Nephron progenitor cell (in vitro differentiated cells): ENCODE measurements around the gene IMPG2.

Experiments used
- DNase-seq: peaks from one replicate; pipeline ENCODE4 v3.0.0; 2021
- H3K27ac Mint-ChIP-seq: 2 replicates; pipeline ENCODE4 v1.8.0; 2021; ENCODE audit warnings: mild to moderate bottlenecking, moderate library complexity, mixed read lengths
- H3K27me3 Mint-ChIP-seq: 2 replicates; pipeline ENCODE4 v1.8.0; 2021; ENCODE audit warnings: mild to moderate bottlenecking, low read depth, mixed read lengths; ENCODE audit not compliant: poor library complexity
- H3K36me3 Mint-ChIP-seq: 2 replicates; pipeline ENCODE4 v1.8.0; 2021; ENCODE audit warnings: low read depth, mixed read lengths
- H3K4me1 Mint-ChIP-seq: 2 replicates; pipeline ENCODE4 v1.8.0; 2021; ENCODE audit warnings: mixed read lengths
- H3K4me3 Mint-ChIP-seq: 2 replicates; pipeline ENCODE4 v1.8.0; 2021; ENCODE audit warnings: mild to moderate bottlenecking, moderate library complexity, mixed read lengths
- H3K9me3 Mint-ChIP-seq: 2 replicates; pipeline ENCODE4 v1.8.0; 2021; ENCODE audit warnings: mild to moderate bottlenecking, moderate library complexity, mixed read lengths
- CTCF ChIP-seq: fragments of 200-600 bp; sonication (generic); IDR thresholded peaks from 2 replicates; pipeline ENCODE4 v1.5.0; 2021; ENCODE audit warnings: antibody characterized with exemption

Gene IMPG2

GRCh38 chr3:101253396-101253795 is 67.0 kb downstream of the IMPG2 start:
- Mint-ChIP-seq H3K4me3 (no peak overlapping the region), H3K36me3 (no peaks in the 10 kb centered on the region), H3K9me3 (no peaks in the 10 kb centered on the region), H3K4me1 (peaks cover 28% of the 10 kb centered on the region), H3K27ac (no peak overlapping the region), H3K27me3 (peaks cover 3% of the 10 kb centered on the region)
- no peak for TF ChIP-seq CTCF
- no peak for DNase-seq

GRCh38 chr3:101252945-101253344 is 67.4 kb downstream of the IMPG2 start:
- no peaks in the 10 kb centered on the region for H3K9me3 Mint-ChIP-seq
- H3K36me3 Mint-ChIP-seq = no peaks in the 10 kb centered on the region
- H3K27me3 Mint-ChIP-seq = peaks cover 3% of the 10 kb centered on the region
- no peak overlapping the region for H3K4me3 Mint-ChIP-seq
- no peak overlapping the region for H3K27ac Mint-ChIP-seq
- no peak for DNase-seq
- H3K4me1 Mint-ChIP-seq = peaks cover 31% of the 10 kb centered on the region
- TF ChIP-seq CTCF = no peak

GRCh38 chr3:101252307-101252706 is 68.1 kb downstream of the IMPG2 start:
- Mint-ChIP-seq H3K27ac (no peak overlapping the region), H3K9me3 (no peaks in the 10 kb centered on the region), H3K36me3 (no peaks in the 10 kb centered on the region)

GRCh38 chr3:101251441-101251840 is 68.9 kb downstream of the IMPG2 start:
- H3K9me3 Mint-ChIP-seq = no peaks in the 10 kb centered on the region
- H3K36me3 Mint-ChIP-seq = no peaks in the 10 kb centered on the region

More at GRCh38 chr3:101252307-101252706, 68.1 kb downstream of the IMPG2 start:
- no peak for DNase-seq
- TF ChIP-seq CTCF = no peak
- H3K27me3 Mint-ChIP-seq = peaks cover 3% of the 10 kb centered on the region
- H3K4me3 Mint-ChIP-seq = no peak overlapping the region
- peaks cover 31% of the 10 kb centered on the region for H3K4me1 Mint-ChIP-seq

GRCh38 chr3:101249522-101249921 is 70.9 kb downstream of the IMPG2 start:
- Mint-ChIP-seq H3K36me3 (no peaks in the 10 kb centered on the region), H3K27me3 (no peaks in the 10 kb centered on the region), H3K27ac (peak overlapping the region; percentile 93), H3K4me3 (no peak overlapping the region), H3K4me1 (peaks cover 27% of the 10 kb centered on the region), H3K9me3 (no peaks in the 10 kb centered on the region)
- no peak for DNase-seq
- TF ChIP-seq CTCF = no peak

More at GRCh38 chr3:101251441-101251840, 68.9 kb downstream of the IMPG2 start:
- H3K27ac Mint-ChIP-seq = no peak overlapping the region
- H3K4me3 Mint-ChIP-seq = no peak overlapping the region
- no peak for DNase-seq
- TF ChIP-seq CTCF = no peak
- H3K27me3 Mint-ChIP-seq = peaks cover 3% of the 10 kb centered on the region
- H3K4me1 Mint-ChIP-seq = peaks cover 29% of the 10 kb centered on the region

GRCh38 chr3:101248736-101249135 is 71.6 kb downstream of the IMPG2 start:
- H3K27ac Mint-ChIP-seq = peak overlapping the region; percentile 93
- H3K9me3 Mint-ChIP-seq = no peaks in the 10 kb centered on the region
- H3K36me3 Mint-ChIP-seq = no peaks in the 10 kb centered on the region
- H3K4me3 Mint-ChIP-seq = no peak overlapping the region
- no peaks in the 10 kb centered on the region for H3K27me3 Mint-ChIP-seq
- no peak for TF ChIP-seq CTCF
- DNase-seq = no peak
- H3K4me1 Mint-ChIP-seq = peaks cover 27% of the 10 kb centered on the region
